ENCODE results near the gene SNW1. TPM values are rescaled to one million over a fixed set of nuclear protein-coding genes. Genes with fewer than 3 reads are reported as not detected.

SNW1 gene
- polyA plus RNA-seq, 1 donor from 2014 or later = 81.2 TPM

- Histone ChIP-seq H3K27ac (ENCODE audit: low read length) (no peak overlapping the region), H3K9me2 (ENCODE audit: insufficient read depth, low read length) (no peaks in the 10 kb centered on the region), H2AFZ (ENCODE audit: low read depth, low read length) (no peak overlapping the region), H3K36me3 (ENCODE audit: insufficient read depth, low read length) (no peaks in the 10 kb centered on the region), H3F3A (ENCODE audit: insufficient read depth, low read length, poor library complexity, severe bottlenecking) (no peaks in the 10 kb centered on the region), H3K9ac (ENCODE audit: low read length) (no peak overlapping the region), H3K4me2 (ENCODE audit: low read length) (no peak overlapping the region), H3K79me2 (replicated peaks; ENCODE audit: insufficient read depth, low read length) (no peaks in the 10 kb centered on the region), H3K9me3 (ENCODE audit: low read length) (no peaks in the 10 kb centered on the region), H3K4me3 (ENCODE audit: low read length) (no peak overlapping the region), H4K20me1 (ENCODE audit: insufficient read depth) (no peaks in the 10 kb centered on the region), H3K27me3 (ENCODE audit: insufficient read depth, low read depth, low read length) (no peaks in the 10 kb centered on the region)
- TF ChIP-seq TAF1 (IDR thresholded peaks at IDR 0.05; ENCODE audit: low read depth) (no peak), RAD21 (conservative IDR thresholded peaks at IDR 0.05) (no peak), REST (IDR thresholded peaks at IDR 0.05; ENCODE audit: borderline replicate concordance) (no peak), MXI1 (conservative IDR thresholded peaks at IDR 0.05; ENCODE audit: poor library complexity, severe bottlenecking) (no peak), EZH2 (IDR thresholded peaks at IDR 0.05; ENCODE audit: borderline replicate concordance, insufficient read depth, low read length, poor library complexity, severe bottlenecking) (no peak), SMC3 (conservative IDR thresholded peaks at IDR 0.05; ENCODE audit: poor library complexity) (no peak), POLR2AphosphoS5 (IDR thresholded peaks at IDR 0.05) (no peak), CTCF (IDR thresholded peaks at IDR 0.05; ENCODE audit: poor library complexity, severe bottlenecking) (no peak), EP300 (conservative IDR thresholded peaks at IDR 0.05; ENCODE audit: poor library complexity, severe bottlenecking) (no peak)
These were observed 47.3 kb upstream of the SNW1 start for GRCh38 chr14:77808250-77808649.

GRCh38 chr14:77805706-77806105, 44.8 kb upstream of the SNW1 start:
- Histone ChIP-seq H3K36me3 (ENCODE audit: insufficient read depth, low read length) (no peaks in the 10 kb centered on the region), H3K4me2 (ENCODE audit: low read length) (no peak overlapping the region), H3K27ac (ENCODE audit: low read length) (no peak overlapping the region), H3K27me3 (ENCODE audit: insufficient read depth, low read depth, low read length) (no peaks in the 10 kb centered on the region), H4K20me1 (ENCODE audit: insufficient read depth) (no peaks in the 10 kb centered on the region), H3K9me3 (ENCODE audit: low read length) (no peaks in the 10 kb centered on the region), H3F3A (ENCODE audit: insufficient read depth, low read length, poor library complexity, severe bottlenecking) (no peaks in the 10 kb centered on the region), H3K79me2 (replicated peaks; ENCODE audit: insufficient read depth, low read length) (no peaks in the 10 kb centered on the region), H3K4me3 (ENCODE audit: low read length) (no peak overlapping the region), H2AFZ (ENCODE audit: low read depth, low read length) (no peak overlapping the region), H3K9ac (ENCODE audit: low read length) (no peak overlapping the region), H3K9me2 (ENCODE audit: insufficient read depth, low read length) (no peaks in the 10 kb centered on the region)
- TF ChIP-seq POLR2AphosphoS5 (IDR thresholded peaks at IDR 0.05) (no peak), TAF1 (IDR thresholded peaks at IDR 0.05; ENCODE audit: low read depth) (no peak), RAD21 (conservative IDR thresholded peaks at IDR 0.05) (no peak), EZH2 (IDR thresholded peaks at IDR 0.05; ENCODE audit: borderline replicate concordance, insufficient read depth, low read length, poor library complexity, severe bottlenecking) (no peak)

Measured in neural cell (in vitro differentiated cells).